Right ventricle myocardium inferior (tissue), 1 donor: Measurements from ENCODE around the gene NR1I3. TPM values are rescaled to one million over a fixed set of nuclear protein-coding genes. Genes with fewer than 3 reads are reported as not detected.
A peak's percentile ranks its signal among the peaks of the same experiment; 100 is the strongest.

ENCODE experiments used
- ATAC-seq: fragments of 200-7000 bp; cut with Tn5 transposase; one replicate; pipeline ENCODE4 v1.9.1; 2020; ENCODE audit warnings: mild to moderate bottlenecking, moderate library complexity
- DNase-seq: peaks from one replicate; pipeline ENCODE4 v3.0.0; 2021; ENCODE audit errors: missing footprints
- intact Hi-C: fragments of 100-400 bp; cut with DNase I; formaldehyde crosslinking; loops from one replicate; pipeline ENCODE4 v1.11.0; 2022
- total RNA-seq: library from RNA; stranded (reverse); fragmentation: NEBNext Ultra II Directional; extraction: Animal tissue kit (Norgen Biotek cat#: 25700); gene quantifications from one replicate; pipeline ENCODE4 v1.2.1, GENCODE V29; 2021
- donor health status: DM: no; HTN: yes; CAD: no; lungs with severe emphysema.

Gene NR1I3
- total RNA-seq, 1 donor from 2014 or later: not detected

GRCh38 chr1:161223805-161224694, 14.0 kb downstream of the NR1I3 start:
- intact Hi-C loops: loop anchor here (2.0 kb wide), 1 partner anchor 13 kb away; no protein-coding TSS in a partner anchor
- ATAC-seq (no peak), DNase-seq (no peak)

- DNase-seq: no peak
- intact Hi-C loops: no loop called here
- ATAC-seq: no peak
These were observed 15.6 kb downstream of the NR1I3 start for GRCh38 chr1:161222175-161223019.

GRCh38 chr1:161220002-161220401, 18.0 kb downstream of the NR1I3 start:
- DNase-seq: no peak
- no peak for ATAC-seq
- intact Hi-C loops: no loop called here

- ATAC-seq (no peak), DNase-seq (no peak)
- intact Hi-C loops: no loop called here
These were observed 18.7 kb downstream of the NR1I3 start for GRCh38 chr1:161219078-161219892.

GRCh38 chr1:161218301-161219077, 19.5 kb downstream of the NR1I3 start:
- intact Hi-C loops: no loop called here
- ATAC-seq: no peak
- DNase-seq: no peak

GRCh38 chr1:161217831-161218230, 20.2 kb downstream of the NR1I3 start:
- no peak for DNase-seq
- ATAC-seq: peak; percentile 2
- intact Hi-C loops: no loop called here

- ATAC-seq: peak; percentile 44
- intact Hi-C loops: no loop called here
These were observed 20.9 kb downstream of the NR1I3 start for GRCh38 chr1:161216945-161217712.

GRCh38 chr1:161215076-161215475, 22.9 kb downstream of the NR1I3 start, which contains the start of gene FCER1G:
Gene FCER1G, plus strand, starts transcription at chr1:161215295. Its CDS starts 27 bp downstream, at chr1:161215322.
- intact Hi-C loops: no loop called here
- DNase-seq (peak; percentile 91), ATAC-seq (peak; percentile 66)

More at GRCh38 chr1:161216945-161217712, 20.9 kb downstream of the NR1I3 start:
- no peak for DNase-seq

GRCh38 chr1:161214369-161214768, 23.6 kb downstream of the NR1I3 start:
- ATAC-seq (no peak), DNase-seq (no peak)
- intact Hi-C loops: no loop called here

- intact Hi-C loops: loop anchor here (2.0 to 5.0 kb wide), 2 partner anchors 15 to 172 kb away; no protein-coding TSS in a partner anchor
These were observed 28.1 kb downstream of the NR1I3 start for GRCh38 chr1:161209790-161210409.

GRCh38 chr1:161207173-161207572, 30.8 kb downstream of the NR1I3 start:
- DNase-seq (peak; percentile 82), ATAC-seq (peak; percentile 84)
- intact Hi-C loops: loop anchor here (5.0 kb wide), 1 partner anchor 175 kb away; no protein-coding TSS in a partner anchor

More at GRCh38 chr1:161209790-161210409, 28.1 kb downstream of the NR1I3 start:
- ATAC-seq: peak; percentile 44
- peak; percentile 87 for DNase-seq

- ATAC-seq: peak; percentile 47
- intact Hi-C loops: loop anchor here (5.0 kb wide), 1 partner anchor 176 kb away; no protein-coding TSS in a partner anchor
- DNase-seq: no peak
These were observed 31.4 kb downstream of the NR1I3 start for GRCh38 chr1:161206411-161207140.

GRCh38 chr1:161201836-161202712, 35.9 kb downstream of the NR1I3 start, which contains the start of gene NDUFS2:
Gene NDUFS2, plus strand, starts transcription at chr1:161202367. Its CDS starts 19 bp downstream, at chr1:161202386.
- DNase-seq (peak; percentile 98), ATAC-seq (peak; percentile 81)
- intact Hi-C loops: no loop called here

- ATAC-seq: peak; percentile 42
- peak; percentile 76 for DNase-seq
- intact Hi-C loops: no loop called here
These were observed 36.8 kb downstream of the NR1I3 start for GRCh38 chr1:161200992-161201835.
